Measurements from ENCODE around the gene GLCCI1. TPM values are rescaled to one million over a fixed set of nuclear protein-coding genes. Genes with fewer than 3 reads are reported as not detected.
A peak's percentile ranks its signal among the peaks of the same experiment; 100 is the strongest.

GLCCI1 gene
- polyA plus RNA-seq, 1 donor (not counting 4 experiments of a cell fraction or from before 2014, with no cell fraction given), result 3.4 TPM

DNA sequence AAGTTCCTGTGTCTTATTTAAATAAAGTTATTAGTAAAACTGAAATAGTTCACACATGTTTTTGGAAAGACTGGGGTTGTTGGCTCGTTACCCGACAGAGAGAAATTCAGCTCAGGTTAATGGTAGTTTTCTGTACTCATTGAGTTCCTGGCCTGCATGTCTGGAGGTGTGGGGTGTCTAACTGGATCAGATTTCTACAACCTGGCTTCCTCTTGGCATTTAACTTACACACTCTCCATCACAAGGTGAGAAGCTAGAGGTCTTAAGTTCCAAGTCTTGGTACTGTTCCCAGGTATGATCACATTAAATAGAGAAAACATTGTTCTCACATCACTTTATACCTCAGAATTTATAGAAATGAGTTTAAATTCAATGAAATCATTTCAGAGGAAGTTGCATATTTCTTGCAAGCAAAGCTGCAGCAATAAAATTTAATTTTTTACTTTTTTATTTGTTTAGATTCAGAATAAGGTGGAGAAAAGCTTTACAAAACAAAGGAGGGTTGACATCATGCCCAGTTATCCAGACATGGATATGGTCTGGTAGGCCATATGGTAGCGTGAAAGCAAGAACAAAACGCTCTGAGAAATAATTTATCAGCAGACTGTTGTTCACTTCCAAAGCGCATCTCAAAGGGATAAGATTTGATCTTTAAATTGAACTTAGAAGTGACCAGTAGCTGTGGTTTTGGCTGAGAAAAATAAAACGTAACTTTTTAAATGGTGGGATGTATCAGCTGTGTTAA is 120.6 kb downstream of the GLCCI1 start:
- dilution Hi-C loops (cut with MboI; ENCODE audit: extremely low pct_ligation_motif_present, low sequenced_read_pairs), result no loop called here
- H3K79me2 ChIP-seq (ENCODE audit: control insufficient read depth, insufficient read depth, low read length), result no peaks in the 10 kb centered on the region
- no peaks in the 10 kb centered on the region for H3K9me3 ChIP-seq (ENCODE audit: control insufficient read depth, low read depth, low read length)
- peaks cover 9% of the 10 kb centered on the region for H3K4me1 ChIP-seq (ENCODE audit: control insufficient read depth, extremely low read depth, insufficient read depth, low read length)
- H3K4me3 ChIP-seq (ENCODE audit: control insufficient read depth in 2 of 3, extremely low read depth in 1 of 3, insufficient read depth in 2 of 3, low read depth in 1 of 3, low read length in 3 of 3), result no peak overlapping the region
- H2AFZ ChIP-seq (ENCODE audit: control insufficient read depth, low read length), result no peak overlapping the region
- no peaks in the 10 kb centered on the region for H3K27me3 ChIP-seq (ENCODE audit: control insufficient read depth, extremely low read depth, insufficient read depth, low read length)
- no peaks in the 10 kb centered on the region for H3K9me1 ChIP-seq (ENCODE audit: control insufficient read depth, extremely low read depth, insufficient read depth, low read length)
- no peak for DNase-seq (ENCODE audit: low read depth, low spot score)
- no peak for FAIRE-seq
- H4K20me1 ChIP-seq (ENCODE audit: control insufficient read depth, extremely low read depth, insufficient read depth, low read length), result no peaks in the 10 kb centered on the region
- H3K9ac ChIP-seq (ENCODE audit: control insufficient read depth, extremely low read depth, insufficient read depth, low read length), result no peak overlapping the region
- no peak overlapping the region for H3K27ac ChIP-seq (ENCODE audit: control insufficient read depth, insufficient read depth, low read length)
- H3K4me2 ChIP-seq (ENCODE audit: control insufficient read depth, extremely low read depth, insufficient read depth, low read depth, low read length), result no peak overlapping the region
- no peak for TF ChIP-seq EZH2 (IDR thresholded peaks at IDR 0.05; ENCODE audit: low read length)
- TF ChIP-seq, protein P1, sequence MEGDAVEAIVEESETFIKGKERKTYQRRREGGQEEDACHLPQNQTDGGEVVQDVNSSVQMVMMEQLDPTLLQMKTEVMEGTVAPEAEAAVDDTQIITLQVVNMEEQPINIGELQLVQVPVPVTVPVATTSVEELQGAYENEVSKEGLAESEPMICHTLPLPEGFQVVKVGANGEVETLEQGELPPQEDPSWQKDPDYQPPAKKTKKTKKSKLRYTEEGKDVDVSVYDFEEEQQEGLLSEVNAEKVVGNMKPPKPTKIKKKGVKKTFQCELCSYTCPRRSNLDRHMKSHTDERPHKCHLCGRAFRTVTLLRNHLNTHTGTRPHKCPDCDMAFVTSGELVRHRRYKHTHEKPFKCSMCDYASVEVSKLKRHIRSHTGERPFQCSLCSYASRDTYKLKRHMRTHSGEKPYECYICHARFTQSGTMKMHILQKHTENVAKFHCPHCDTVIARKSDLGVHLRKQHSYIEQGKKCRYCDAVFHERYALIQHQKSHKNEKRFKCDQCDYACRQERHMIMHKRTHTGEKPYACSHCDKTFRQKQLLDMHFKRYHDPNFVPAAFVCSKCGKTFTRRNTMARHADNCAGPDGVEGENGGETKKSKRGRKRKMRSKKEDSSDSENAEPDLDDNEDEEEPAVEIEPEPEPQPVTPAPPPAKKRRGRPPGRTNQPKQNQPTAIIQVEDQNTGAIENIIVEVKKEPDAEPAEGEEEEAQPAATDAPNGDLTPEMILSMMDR (optimal IDR thresholded peaks at IDR 0.05 in 1 of 3, IDR thresholded peaks at IDR 0.05 in 1 of 3, conservative IDR thresholded peaks at IDR 0.05 in 1 of 3; ENCODE audit: extremely low read depth in 1 of 3, insufficient read depth in 2 of 3, low read length in 3 of 3), result no peak
- no peaks in the 10 kb centered on the region for H3K36me3 ChIP-seq (ENCODE audit: control insufficient read depth in 2 of 2, extremely low read depth in 1 of 2, insufficient read depth in 2 of 2, low read length in 2 of 2)

DNA sequence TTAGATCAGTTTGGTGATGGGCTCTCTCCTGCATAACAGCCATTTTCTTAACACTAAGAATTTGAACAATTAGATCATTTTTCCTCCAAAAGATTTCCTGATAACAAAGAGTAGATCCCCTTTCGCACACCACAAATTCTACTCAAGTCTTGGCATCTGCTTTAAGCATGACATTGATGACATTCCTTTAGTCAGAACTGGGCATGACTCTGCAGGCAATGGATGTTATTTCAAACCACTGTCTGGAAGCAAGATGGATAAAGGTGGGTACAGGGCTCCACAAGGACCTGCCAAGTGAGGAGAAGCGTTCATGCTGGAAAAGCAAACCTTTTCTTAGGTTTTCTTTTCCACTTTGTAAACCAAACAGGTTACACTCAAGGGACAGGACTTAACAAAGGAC is 123.5 kb downstream of the GLCCI1 start:
- H3K9me1 ChIP-seq (ENCODE audit: control insufficient read depth, extremely low read depth, insufficient read depth, low read length), result no peaks in the 10 kb centered on the region
- H3K4me3 ChIP-seq (ENCODE audit: control insufficient read depth in 2 of 3, extremely low read depth in 1 of 3, insufficient read depth in 2 of 3, low read depth in 1 of 3, low read length in 3 of 3), result no peak overlapping the region
- H3K36me3 ChIP-seq (ENCODE audit: control insufficient read depth in 2 of 2, extremely low read depth in 1 of 2, insufficient read depth in 2 of 2, low read length in 2 of 2), result no peaks in the 10 kb centered on the region
- H3K9me3 ChIP-seq (ENCODE audit: control insufficient read depth, low read depth, low read length), result no peaks in the 10 kb centered on the region
- no peaks in the 10 kb centered on the region for H3K27me3 ChIP-seq (ENCODE audit: control insufficient read depth, extremely low read depth, insufficient read depth, low read length)
- H3K4me1 ChIP-seq (ENCODE audit: control insufficient read depth, extremely low read depth, insufficient read depth, low read length), result peaks cover 9% of the 10 kb centered on the region
- DNase-seq (ENCODE audit: low read depth, low spot score) (no peak), FAIRE-seq (peak; percentile 79)
- no peaks in the 10 kb centered on the region for H4K20me1 ChIP-seq (ENCODE audit: control insufficient read depth, extremely low read depth, insufficient read depth, low read length)
- H3K79me2 ChIP-seq (ENCODE audit: control insufficient read depth, insufficient read depth, low read length), result no peaks in the 10 kb centered on the region
- H3K9ac ChIP-seq (ENCODE audit: control insufficient read depth, extremely low read depth, insufficient read depth, low read length), result no peak overlapping the region
- H2AFZ ChIP-seq (ENCODE audit: control insufficient read depth, low read length), result no peak overlapping the region
- dilution Hi-C loops (cut with MboI; ENCODE audit: extremely low pct_ligation_motif_present, low sequenced_read_pairs), result no loop called here
- H3K4me2 ChIP-seq (ENCODE audit: control insufficient read depth, extremely low read depth, insufficient read depth, low read depth, low read length), result no peak overlapping the region
- TF ChIP-seq, protein P1 (optimal IDR thresholded peaks at IDR 0.05 in 1 of 3, IDR thresholded peaks at IDR 0.05 in 1 of 3, conservative IDR thresholded peaks at IDR 0.05 in 1 of 3; ENCODE audit: extremely low read depth in 1 of 3, insufficient read depth in 2 of 3, low read length in 3 of 3), result no peak
- no peak for TF ChIP-seq EZH2 (IDR thresholded peaks at IDR 0.05; ENCODE audit: low read length)
- no peak overlapping the region for H3K27ac ChIP-seq (ENCODE audit: control insufficient read depth, insufficient read depth, low read length)

Measured in keratinocyte (primary cell).